ENCODE measurements around the gene C4orf50.

The C4orf50 gene

GRCh38 chr4:6055436-6055835, 37.2 kb upstream of the C4orf50 start:
- H4K20me1 ChIP-seq (ENCODE audit: low read depth, low read length): no peaks in the 10 kb centered on the region
- H3K79me2 ChIP-seq (ENCODE audit: insufficient read depth, low read length): no peaks in the 10 kb centered on the region
- H3K27me3 ChIP-seq (ENCODE audit: low read length): no peaks in the 10 kb centered on the region
- H3K36me3 ChIP-seq (ENCODE audit: low read length): no peaks in the 10 kb centered on the region
- H3F3A ChIP-seq (ENCODE audit: insufficient read depth): no peaks in the 10 kb centered on the region
- peaks cover 24% of the 10 kb centered on the region; the same call in 1 of the 2 replicates for H3K9me3 ChIP-seq (ENCODE audit: insufficient read depth, low read length)
- no peaks in the 10 kb centered on the region for H3K9me2 ChIP-seq (replicated peaks; ENCODE audit: insufficient read depth, low read length)
- no peak overlapping the region for H3K4me2 ChIP-seq (ENCODE audit: low read depth, low read length, poor library complexity, severe bottlenecking)
- H3K4me3 ChIP-seq (ENCODE audit: insufficient read depth, low read length, poor library complexity, severe bottlenecking): no peak overlapping the region
- TF ChIP-seq EZH2phosphoT487 (conservative IDR thresholded peaks at IDR 0.05; ENCODE audit: low read length): no peak
- no peak for TF ChIP-seq CTCF (IDR thresholded peaks at IDR 0.05; ENCODE audit: insufficient read depth, low read length, poor library complexity, severe bottlenecking)
- no peak overlapping the region for H3K9ac ChIP-seq (ENCODE audit: low read length)
- H2AFZ ChIP-seq (ENCODE audit: low read depth, low read length, severe bottlenecking): no peak overlapping the region
- H3K27ac ChIP-seq (ENCODE audit: low read depth, low read length): no peak overlapping the region

GRCh38 chr4:6055030-6055429, 36.8 kb upstream of the C4orf50 start:
- Histone ChIP-seq H2AFZ (ENCODE audit: low read depth, low read length, severe bottlenecking) (no peak overlapping the region), H4K20me1 (ENCODE audit: low read depth, low read length) (no peaks in the 10 kb centered on the region), H3F3A (ENCODE audit: insufficient read depth) (no peaks in the 10 kb centered on the region), H3K4me2 (ENCODE audit: low read depth, low read length, poor library complexity, severe bottlenecking) (no peak overlapping the region), H3K9me3 (ENCODE audit: insufficient read depth, low read length) (peaks cover 24% of the 10 kb centered on the region; the same call in 1 of the 2 replicates), H3K9me2 (replicated peaks; ENCODE audit: insufficient read depth, low read length) (no peaks in the 10 kb centered on the region), H3K9ac (ENCODE audit: low read length) (no peak overlapping the region), H3K4me3 (ENCODE audit: insufficient read depth, low read length, poor library complexity, severe bottlenecking) (no peak overlapping the region), H3K79me2 (ENCODE audit: insufficient read depth, low read length) (no peaks in the 10 kb centered on the region), H3K27me3 (ENCODE audit: low read length) (no peaks in the 10 kb centered on the region), H3K36me3 (ENCODE audit: low read length) (no peaks in the 10 kb centered on the region), H3K27ac (ENCODE audit: low read depth, low read length) (no peak overlapping the region)
- TF ChIP-seq EZH2phosphoT487 (conservative IDR thresholded peaks at IDR 0.05; ENCODE audit: low read length): no peak
- TF ChIP-seq CTCF (IDR thresholded peaks at IDR 0.05; ENCODE audit: insufficient read depth, low read length, poor library complexity, severe bottlenecking): no peak

GRCh38 chr4:6054162-6054922, 36.1 kb upstream of the C4orf50 start:
- Histone ChIP-seq H3K4me3 (ENCODE audit: insufficient read depth, low read length, poor library complexity, severe bottlenecking) (no peak overlapping the region), H3K36me3 (ENCODE audit: low read length) (no peaks in the 10 kb centered on the region), H3K79me2 (ENCODE audit: insufficient read depth, low read length) (no peaks in the 10 kb centered on the region), H3F3A (ENCODE audit: insufficient read depth) (no peaks in the 10 kb centered on the region), H3K4me2 (ENCODE audit: low read depth, low read length, poor library complexity, severe bottlenecking) (no peak overlapping the region), H3K9me3 (ENCODE audit: insufficient read depth, low read length) (peaks cover 20% of the 10 kb centered on the region; the same call in 1 of the 2 replicates), H3K27ac (ENCODE audit: low read depth, low read length) (no peak overlapping the region), H2AFZ (ENCODE audit: low read depth, low read length, severe bottlenecking) (no peak overlapping the region), H3K9me2 (replicated peaks; ENCODE audit: insufficient read depth, low read length) (no peaks in the 10 kb centered on the region), H3K9ac (ENCODE audit: low read length) (no peak overlapping the region), H4K20me1 (ENCODE audit: low read depth, low read length) (no peaks in the 10 kb centered on the region), H3K27me3 (ENCODE audit: low read length) (no peaks in the 10 kb centered on the region)
- TF ChIP-seq CTCF (IDR thresholded peaks at IDR 0.05; ENCODE audit: insufficient read depth, low read length, poor library complexity, severe bottlenecking) (no peak), EZH2phosphoT487 (conservative IDR thresholded peaks at IDR 0.05; ENCODE audit: low read length) (no peak)

Data from SU-DHL-6 (cell line).